Lower leg skin (tissue), 4 donors: Measurements from ENCODE around the gene ADARB2. TPM values are rescaled to one million over a fixed set of nuclear protein-coding genes. Genes with fewer than 3 reads are reported as not detected.

Experiments used
- DNase-seq, 2 donors: peaks; one replicate each; pipeline ENCODE4 v3.0.0-alpha.2; 2019; ENCODE audit warnings: low spot score in 2 of 2
- H3K4me3 ChIP-seq: fragments of 200-600 bp; sonication (generic); 2 replicates; pipeline ENCODE4 v1.5.1; 2017; ENCODE audit warnings: mild to moderate bottlenecking, low read depth; ENCODE audit not compliant: poor library complexity, severe bottlenecking
- CTCF ChIP-seq, 3 donors: fragments of 450-650 bp; IDR thresholded peaks; one replicate each; pipeline ENCODE4 v1.5.1; 2016; ENCODE audit warnings: antibody characterized with exemption in 3 of 3, mild to moderate bottlenecking in 3 of 3, moderate library complexity in 2 of 3
- POLR2A ChIP-seq, 2 donors: fragments of 450-650 bp; IDR thresholded peaks; one replicate each; pipeline ENCODE4 v1.6.1; 2016 to 2017; ENCODE audit warnings: antibody characterized with exemption in 2 of 2, mild to moderate bottlenecking in 1 of 2, moderate library complexity in 1 of 2
- WGBS, 2 donors: methylation state at CpG; one replicate each; pipeline ENCODE4 v1.1.5; 2018; 5-methylcytosine and 5-hydroxymethylcytosine counted together
- intact Hi-C: fragments of 100-400 bp; cut with DNase I; formaldehyde crosslinking; loops from one replicate; pipeline ENCODE4 v1.15.0; 2023; ENCODE audit warnings: low total_unique reads
- total RNA-seq, 4 donors: library from RNA; depleted of rRNA; stranded (reverse); fragments of >200 nt; gene quantifications; one replicate each; pipeline ENCODE4 v1.1.0, GENCODE V29; 2016

The ADARB2 gene
- total RNA-seq, 4 donors from 2014 or later = 0.72 to 3.6 (median 1.8) TPM

- no peak overlapping the region for H3K4me3 ChIP-seq
- no peak for DNase-seq
- WGBS, 2 donors = 28 to 39% methylated on average over 7 of the region's 7 CpGs
- intact Hi-C loops = no loop called here
- no peak for TF ChIP-seq POLR2A (IDR thresholded peaks at IDR 0.05)
- TF ChIP-seq CTCF (IDR thresholded peaks at IDR 0.05) = no peak
Observed at GRCh38 chr10:1483826-1484225, 253.5 kb downstream of the ADARB2 start.

- no peak overlapping the region for H3K4me3 ChIP-seq
- intact Hi-C loops = no loop called here
- TF ChIP-seq POLR2A (IDR thresholded peaks at IDR 0.05) = no peak
- no peak for TF ChIP-seq CTCF (IDR thresholded peaks at IDR 0.05)
- WGBS, 2 donors = 42 to 43% methylated on average over 10 of the region's 10 CpGs
- DNase-seq = no peak
Observed at GRCh38 chr10:1483246-1483645, 254.1 kb downstream of the ADARB2 start.

- H3K4me3 ChIP-seq = no peak overlapping the region
- TF ChIP-seq CTCF (IDR thresholded peaks at IDR 0.05) (no peak), POLR2A (IDR thresholded peaks at IDR 0.05) (no peak)
- intact Hi-C loops = no loop called here
- 83 to 92% methylated on average over 9 of the region's 9 CpGs for WGBS, 2 donors
- no peak for DNase-seq
Observed at GRCh38 chr10:1477578-1477977, 259.7 kb downstream of the ADARB2 start.

- intact Hi-C loops = no loop called here
- TF ChIP-seq POLR2A (IDR thresholded peaks at IDR 0.05) (no peak), CTCF (IDR thresholded peaks at IDR 0.05) (no peak)
- no peak overlapping the region for H3K4me3 ChIP-seq
- 50 to 51% methylated on average over 12 to 13 of the region's 13 CpGs for WGBS, 2 donors
- DNase-seq = no peak
Observed at GRCh38 chr10:1476455-1476803, 260.9 kb downstream of the ADARB2 start.

- WGBS, 2 donors = 33 to 37% methylated on average over 6 of the region's 6 CpGs
- intact Hi-C loops = no loop called here
- TF ChIP-seq CTCF (IDR thresholded peaks at IDR 0.05) (no peak), POLR2A (IDR thresholded peaks at IDR 0.05) (no peak)
- DNase-seq = no peak
- no peak overlapping the region for H3K4me3 ChIP-seq
Observed at GRCh38 chr10:1475771-1476454, 261.4 kb downstream of the ADARB2 start.

- H3K4me3 ChIP-seq = no peak overlapping the region
- TF ChIP-seq POLR2A (IDR thresholded peaks at IDR 0.05) (no peak), CTCF (IDR thresholded peaks at IDR 0.05) (no peak)
- intact Hi-C loops = no loop called here
- DNase-seq = no peak
- 33 to 46% methylated on average over 14 to 15 of the region's 16 CpGs for WGBS, 2 donors
Observed at GRCh38 chr10:1475098-1475591, 262.2 kb downstream of the ADARB2 start.
